OCI-M2 (cell line): ENCODE measurements around the gene NFKB1.
"Not testable (repeated sequence)": the region's sequence is repeated elsewhere in the genome, so short reads cannot be mapped to it uniquely, and the experiment has no call there.

Experiments used
- DNase-seq: peaks from one replicate; lab custom pipeline; 2025; ENCODE audit not compliant: unreplicated experiment; lab: John Stamatoyannopoulos, UW

NFKB1 gene

GRCh38 chr4:102500696-102501446, at the start of gene NFKB1:
Gene NFKB1 (plus strand): TSS chr4:102501359. CDS start chr4:102525519, 24,160 bp downstream.
- DNase-seq = no peak

GRCh38 chr4:102452854-102453253, 48.3 kb upstream of the NFKB1 start:
- no peak for DNase-seq

GRCh38 chr4:102453827-102454226, 47.3 kb upstream of the NFKB1 start:
- no peak for DNase-seq

GRCh38 chr4:102454268-102454667, 46.9 kb upstream of the NFKB1 start:
- DNase-seq = no peak

GRCh38 chr4:102454981-102455685, 46.0 kb upstream of the NFKB1 start:
- DNase-seq = no peak

GRCh38 chr4:102455750-102456149, 45.4 kb upstream of the NFKB1 start:
- DNase-seq = no peak

GRCh38 chr4:102466298-102466697, 34.9 kb upstream of the NFKB1 start:
- DNase-seq = no peak

GRCh38 chr4:102469806-102470205, 31.4 kb upstream of the NFKB1 start:
- no peak for DNase-seq

- DNase-seq = no peak
These were observed 28.6 kb upstream of the NFKB1 start for GRCh38 chr4:102472441-102473013.

- no peak for DNase-seq
These were observed 27.7 kb upstream of the NFKB1 start for GRCh38 chr4:102473476-102473875.

GRCh38 chr4:102474736-102475504, 26.2 kb upstream of the NFKB1 start:
- no peak for DNase-seq

GRCh38 chr4:102477657-102478056, 23.5 kb upstream of the NFKB1 start:
- DNase-seq = no peak

GRCh38 chr4:102478186-102478585, 23.0 kb upstream of the NFKB1 start:
- DNase-seq = no peak

- DNase-seq = not testable (repeated sequence)
These were observed 21.3 kb upstream of the NFKB1 start for GRCh38 chr4:102479832-102480231.

GRCh38 chr4:102483120-102483519, 18.0 kb upstream of the NFKB1 start:
- no peak for DNase-seq

GRCh38 chr4:102483990-102484692, 17.0 kb upstream of the NFKB1 start:
- not testable (repeated sequence) for DNase-seq

- no peak for DNase-seq
These were observed 8.5 kb upstream of the NFKB1 start for GRCh38 chr4:102492531-102493241.

- no peak for DNase-seq
These were observed 7.9 kb upstream of the NFKB1 start for GRCh38 chr4:102493257-102493656.

GRCh38 chr4:102493794-102494193, 7.4 kb upstream of the NFKB1 start:
- DNase-seq = no peak

GRCh38 chr4:102494603-102495002, 6.6 kb upstream of the NFKB1 start:
- no peak for DNase-seq
